Endothelial cell of umbilical vein (primary cell): Measurements from ENCODE around the gene CDC25A. TPM values are rescaled to one million over a fixed set of nuclear protein-coding genes. Genes with fewer than 3 reads are reported as not detected.

Source experiments
- BruUV-seq: library from RNA; stranded (reverse); fragments of 400-500 nt; replicated peaks from 2 replicates; lab custom pipeline; 2021; lab: Mats Ljungman, UMichigan
- CTCF ChIA-PET: fragments of 300-600, 350-600 bp; sonication (Branson Sonifier 250); formaldehyde crosslinking; loops from one replicate; lab custom pipeline; 2021; ENCODE audit warnings: antibody characterized with exemption, inconsistent platforms; lab: Charles Lee
- POLR2A ChIA-PET: fragments of 300-600, 350-600 bp; sonication (Branson Sonifier 250); formaldehyde crosslinking; loops from one replicate; lab custom pipeline; 2021; ENCODE audit warnings: antibody characterized with exemption, inconsistent platforms; lab: Charles Lee
- DNase-seq: peaks from one replicate; pipeline ENCODE4 v3.0.0-alpha.2; 2011; ENCODE audit warnings: low read depth, low spot score
- FAIRE-seq: peaks from 2 replicates; lab custom pipeline; 2011; peaks lifted over from hg19 to GRCh38; lab: Jason Lieb, UNC
- H2AFZ ChIP-seq: 2 replicates; pipeline ENCODE4 v1.6.0; 2012; ENCODE audit warnings: low read depth, low read length, control low read depth, inconsistent platforms
- H3K27ac ChIP-seq: 2 replicates; pipeline ENCODE4 v1.5.1; 2011; ENCODE audit warnings: low read depth, mild to moderate bottlenecking, control low read depth, low read length, moderate library complexity; ENCODE audit not compliant: insufficient read depth
- H3K27me3 ChIP-seq, 2 experiments: 2 replicates each; pipeline versions ENCODE4 v1.6.0 to v1.6.1; 2011; ENCODE audit warnings: low read length in 2 of 2, mixed read lengths in 1 of 2; ENCODE audit not compliant: control insufficient read depth in 2 of 2, insufficient read depth in 2 of 2
- H3K36me3 ChIP-seq, 2 experiments: 2 replicates in 1 of 2; 3 replicates in 1 of 2; pipeline ENCODE4 v1.5.1; 2011; ENCODE audit warnings: low read length in 2 of 2, mild to moderate bottlenecking in 1 of 2, moderate library complexity in 1 of 2; ENCODE audit not compliant: control insufficient read depth in 2 of 2, insufficient read depth in 2 of 2; ENCODE audit errors: extremely low read depth in 1 of 2
- H3K4me1 ChIP-seq: 3 replicates; pipeline ENCODE4 v1.5.1; 2011; ENCODE audit warnings: mild to moderate bottlenecking, low read length; ENCODE audit not compliant: control insufficient read depth, insufficient read depth; ENCODE audit errors: extremely low read depth
- H3K4me2 ChIP-seq: 2 replicates; pipeline ENCODE4 v1.6.1; 2011; ENCODE audit warnings: low read length, control low read depth, mixed read lengths; ENCODE audit not compliant: insufficient read depth
- H3K4me3 ChIP-seq, 3 experiments: fragments of 200-600 bp in 1 of 3; sonication (generic), shearing (Covaris generic) in 1 of 3; replicated peaks in 1 of 3; 2 replicates each; pipeline ENCODE4 v1.5.1; 2011 to 2016; ENCODE audit warnings: control low read depth in 3 of 3, low read length in 3 of 3, mild to moderate bottlenecking in 2 of 3, inconsistent platforms in 1 of 3, low read depth in 1 of 3, moderate library complexity in 1 of 3; ENCODE audit not compliant: insufficient read depth in 1 of 3
- H3K79me2 ChIP-seq: 2 replicates; pipeline ENCODE4 v1.6.0; 2012; ENCODE audit warnings: low read length, inconsistent platforms; ENCODE audit not compliant: control insufficient read depth, insufficient read depth
- H3K9ac ChIP-seq: replicated peaks from 2 replicates; pipeline ENCODE3; 2011; ENCODE audit warnings: low read length, control low read depth; ENCODE audit not compliant: insufficient read depth; ENCODE audit errors: extremely low read depth
- H3K9me1 ChIP-seq: replicated peaks from 3 replicates; pipeline ENCODE4 v1.6.0; 2011; ENCODE audit warnings: mild to moderate bottlenecking, low read length; ENCODE audit not compliant: control insufficient read depth, insufficient read depth; ENCODE audit errors: extremely low read depth
- H3K9me3 ChIP-seq: replicated peaks from 2 replicates; pipeline ENCODE4 v1.5.1; 2012; ENCODE audit warnings: low read length, inconsistent platforms; ENCODE audit not compliant: control insufficient read depth, insufficient read depth
- H4K20me1 ChIP-seq: replicated peaks from 2 replicates; pipeline ENCODE3; 2011; ENCODE audit warnings: mild to moderate bottlenecking, low read length; ENCODE audit not compliant: control insufficient read depth, insufficient read depth; ENCODE audit errors: extremely low read depth
- CTCF ChIP-seq, 2 donors: IDR thresholded peaks; 1 replicate in 1 of 2; 2 replicates in 1 of 2; pipeline ENCODE4 v1.5.1; 2011; ENCODE audit warnings: low read length in 2 of 2, mild to moderate bottlenecking in 2 of 2, moderate library complexity in 2 of 2, control low read depth in 1 of 2, inconsistent platforms in 1 of 2, low read depth in 1 of 2; ENCODE audit not compliant: insufficient read depth in 1 of 2; ENCODE audit errors: extremely low read depth in 1 of 2
- EZH2 ChIP-seq: IDR thresholded peaks from 2 replicates; pipeline ENCODE4 v1.6.1; 2012; ENCODE audit warnings: borderline replicate concordance, low read depth, mild to moderate bottlenecking, moderate library complexity, low read length, inconsistent platforms; ENCODE audit not compliant: severe bottlenecking
- FOS ChIP-seq: IDR thresholded peaks from 2 replicates; pipeline ENCODE4 v1.6.1; 2011; ENCODE audit warnings: mild to moderate bottlenecking, low read length, moderate library complexity, borderline replicate concordance; ENCODE audit not compliant: insufficient read depth
- GATA2 ChIP-seq: IDR thresholded peaks from 2 replicates; pipeline ENCODE4 v1.7.0; 2011; ENCODE audit warnings: low read depth, mild to moderate bottlenecking, moderate library complexity, mixed read lengths, low read length; ENCODE audit not compliant: insufficient read length, insufficient read depth
- JUN ChIP-seq: IDR thresholded peaks from 2 replicates; pipeline ENCODE4 v1.6.1; 2011; ENCODE audit warnings: borderline replicate concordance, low read depth; ENCODE audit not compliant: insufficient read length, insufficient read depth
- MAX ChIP-seq: IDR thresholded peaks from 2 replicates; pipeline ENCODE4 v1.6.1; 2011; ENCODE audit not compliant: insufficient read depth, insufficient read length
- MYC ChIP-seq: IDR thresholded peaks from one replicate; pipeline ENCODE4 v1.6.1; 2011; ENCODE audit warnings: mild to moderate bottlenecking, low read depth, low read length
- POLR2A ChIP-seq: IDR thresholded peaks from 2 replicates; pipeline ENCODE4 v1.6.1; 2012; ENCODE audit warnings: low read depth, mild to moderate bottlenecking, control low read depth, low read length
- POLR2AphosphoS5 ChIP-seq: IDR thresholded peaks from 2 replicates; pipeline ENCODE4 v1.6.1; 2012; ENCODE audit warnings: low read depth, mild to moderate bottlenecking, control low read depth, low read length, moderate library complexity; ENCODE audit not compliant: insufficient read depth
- dilution Hi-C: fragments of 300-500 bp; cut with MboI; formaldehyde crosslinking; loops from one replicate; pipeline ENCODE4 v1.15.0; 2019; ENCODE audit warnings: low sequenced_read_pairs; ENCODE audit not compliant: extremely low pct_ligation_motif_present
- intact Hi-C: fragments of 100-400 bp; cut with micrococcal nuclease; formaldehyde crosslinking; loops from one replicate; pipeline ENCODE4 v1.10.0; 2022
- polyA plus RNA-seq, 4 experiments: library from polyadenylated mRNA; depleted of rRNA in 3 of 4; stranded (reverse) in 3 of 4; unstranded in 1 of 4; fragments of >200 nt; gene quantifications; 2 replicates each; pipeline versions ENCODE4 v1.2.1 to v1.2.3, GENCODE V29; 2011 to 2012; ENCODE audit warnings: missing spikeins in 1 of 4
- total RNA-seq: library from RNA; stranded (reverse); gene quantifications from 2 replicates; pipeline ENCODE4 v1.2.3, GENCODE V29; 2021

CDC25A gene
- total and polyA plus RNA-seq, 2 donors (not counting 3 experiments of a cell fraction or from before 2014, with no cell fraction given), result 5.5 to 18.4 TPM

GRCh38 chr3:48222616-48223513, 34.6 kb upstream of the CDC25A start, which contains the start of gene CAMP:
TSS of gene CAMP (plus strand) at chr3:48223495. CDS start at chr3:48223512, 17 bp downstream.
- H3K9me1 ChIP-seq, result no peaks in the 10 kb centered on the region
- FAIRE-seq, result no peak
- H3K4me3 ChIP-seq, result no peak within 1 kb of the TSS
- H3K27me3 ChIP-seq, result peaks cover 0 to 8% of the 10 kb centered on the region in 2 experiments
- no peaks in the 10 kb centered on the region for H3K9me3 ChIP-seq
- no peaks in the 10 kb centered on the region for H3K4me1 ChIP-seq
- no peak within 1 kb of the TSS for H3K9ac ChIP-seq
- BruUV-seq, result no TSS peak
- no peaks in the 10 kb centered on the region for H3K36me3 ChIP-seq
- no peak within 1 kb of the TSS for H3K27ac ChIP-seq
- intact Hi-C loops (no loop called here), dilution Hi-C loops (no loop called here)
- H3K79me2 ChIP-seq, result no peaks in the 10 kb centered on the region
- no peaks in the 10 kb centered on the region for H4K20me1 ChIP-seq
- TF ChIP-seq MYC (no peak), CTCF (IDR thresholded peaks at IDR 0.05; ENCODE audit: extremely low read depth in 1 of 2, insufficient read depth in 1 of 2, low read depth in 1 of 2, low read length in 2 of 2) (no peak), EZH2 (no peak), POLR2A (no peak), JUN (no peak), POLR2AphosphoS5 (no peak), FOS (no peak), MAX (no peak), GATA2 (no peak)
- H2AFZ ChIP-seq, result no peak within 1 kb of the TSS
- ChIA-PET POLR2A (no interaction called here), CTCF (interaction anchor here (16.0 kb wide), 1 partner anchor 214 kb away, joined by 296 read pairs; no protein-coding TSS in a partner anchor)
- H3K4me2 ChIP-seq, result no peak within 1 kb of the TSS
- DNase-seq, result no peak
